Glutamatergic neuron (in vitro differentiated cells): ENCODE measurements around the gene MC4R. TPM values are rescaled to one million over a fixed set of nuclear protein-coding genes. Genes with fewer than 3 reads are reported as not detected.

Source experiments
- DNase-seq: peaks from one replicate; pipeline ENCODE4 v3.0.0; 2022
- H3K27ac Mint-ChIP-seq: one replicate; pipeline ENCODE4 v1.8.0; 2020; ENCODE audit warnings: mild to moderate bottlenecking, mixed read lengths, inconsistent platforms; ENCODE audit not compliant: unreplicated experiment
- H3K27me3 Mint-ChIP-seq: one replicate; pipeline ENCODE4 v1.8.0; 2020; ENCODE audit warnings: mild to moderate bottlenecking, moderate library complexity, mixed read lengths, inconsistent platforms; ENCODE audit not compliant: unreplicated experiment
- H3K36me3 Mint-ChIP-seq: one replicate; pipeline ENCODE4 v1.8.0; 2020; ENCODE audit warnings: mild to moderate bottlenecking, mixed read lengths, inconsistent platforms; ENCODE audit not compliant: unreplicated experiment
- H3K4me1 Mint-ChIP-seq: one replicate; pipeline ENCODE4 v1.8.0; 2020; ENCODE audit warnings: mild to moderate bottlenecking, low read depth, mixed read lengths, inconsistent platforms; ENCODE audit not compliant: unreplicated experiment
- H3K4me3 Mint-ChIP-seq: one replicate; pipeline ENCODE4 v1.8.0; 2020; ENCODE audit warnings: mild to moderate bottlenecking, mixed read lengths, inconsistent platforms; ENCODE audit not compliant: unreplicated experiment
- H3K9me3 Mint-ChIP-seq: one replicate; pipeline ENCODE4 v1.8.0; 2020; ENCODE audit warnings: mild to moderate bottlenecking, moderate library complexity, mixed read lengths, inconsistent platforms; ENCODE audit not compliant: unreplicated experiment
- total RNA-seq: library from RNA; stranded (reverse); fragmentation: NEBNext Ultra II Directional; extraction: Animal tissue kit (Norgen Biotek cat#: 25700); gene quantifications from one replicate; pipeline ENCODE4 v1.2.1, GENCODE V29; 2021; ENCODE audit not compliant: unreplicated experiment
- TF ChIP-seq, protein P1 (sequence below): fragments of 200-600 bp; sonication (generic); IDR thresholded peaks from one replicate; pipeline ENCODE4 v1.5.0; 2021; ENCODE audit not compliant: partially characterized antibody, unreplicated experiment

MC4R gene
- total RNA-seq, 1 donor from 2014 or later: not detected

DNA sequence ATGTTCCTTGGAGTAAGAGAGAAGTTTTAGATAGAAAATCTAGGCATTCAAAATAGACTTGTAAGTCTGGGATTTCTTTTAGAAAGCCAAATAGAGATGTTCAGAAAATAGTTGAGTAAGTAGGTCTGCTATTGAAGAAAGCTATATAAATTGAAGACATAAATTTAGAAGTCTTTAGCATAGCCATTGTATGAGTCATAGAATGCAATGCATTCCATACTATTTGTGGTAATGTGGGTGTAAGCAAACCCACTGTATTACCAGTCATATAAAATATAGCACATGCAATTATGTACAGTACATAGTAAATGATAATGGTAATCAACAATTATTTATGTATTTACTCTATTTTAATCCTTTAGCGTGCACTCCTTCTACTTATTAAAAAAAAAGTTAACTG is 14.1 kb downstream of the MC4R start:
- no peak for DNase-seq
- TF ChIP-seq, protein P1, sequence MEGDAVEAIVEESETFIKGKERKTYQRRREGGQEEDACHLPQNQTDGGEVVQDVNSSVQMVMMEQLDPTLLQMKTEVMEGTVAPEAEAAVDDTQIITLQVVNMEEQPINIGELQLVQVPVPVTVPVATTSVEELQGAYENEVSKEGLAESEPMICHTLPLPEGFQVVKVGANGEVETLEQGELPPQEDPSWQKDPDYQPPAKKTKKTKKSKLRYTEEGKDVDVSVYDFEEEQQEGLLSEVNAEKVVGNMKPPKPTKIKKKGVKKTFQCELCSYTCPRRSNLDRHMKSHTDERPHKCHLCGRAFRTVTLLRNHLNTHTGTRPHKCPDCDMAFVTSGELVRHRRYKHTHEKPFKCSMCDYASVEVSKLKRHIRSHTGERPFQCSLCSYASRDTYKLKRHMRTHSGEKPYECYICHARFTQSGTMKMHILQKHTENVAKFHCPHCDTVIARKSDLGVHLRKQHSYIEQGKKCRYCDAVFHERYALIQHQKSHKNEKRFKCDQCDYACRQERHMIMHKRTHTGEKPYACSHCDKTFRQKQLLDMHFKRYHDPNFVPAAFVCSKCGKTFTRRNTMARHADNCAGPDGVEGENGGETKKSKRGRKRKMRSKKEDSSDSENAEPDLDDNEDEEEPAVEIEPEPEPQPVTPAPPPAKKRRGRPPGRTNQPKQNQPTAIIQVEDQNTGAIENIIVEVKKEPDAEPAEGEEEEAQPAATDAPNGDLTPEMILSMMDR: no peak
- H3K4me3 Mint-ChIP-seq: no peak overlapping the region
- H3K9me3 Mint-ChIP-seq: no peaks in the 10 kb centered on the region
- no peaks in the 10 kb centered on the region for H3K36me3 Mint-ChIP-seq
- no peak overlapping the region for H3K27ac Mint-ChIP-seq
- no peaks in the 10 kb centered on the region for H3K4me1 Mint-ChIP-seq
- peaks cover 2% of the 10 kb centered on the region for H3K27me3 Mint-ChIP-seq

DNA sequence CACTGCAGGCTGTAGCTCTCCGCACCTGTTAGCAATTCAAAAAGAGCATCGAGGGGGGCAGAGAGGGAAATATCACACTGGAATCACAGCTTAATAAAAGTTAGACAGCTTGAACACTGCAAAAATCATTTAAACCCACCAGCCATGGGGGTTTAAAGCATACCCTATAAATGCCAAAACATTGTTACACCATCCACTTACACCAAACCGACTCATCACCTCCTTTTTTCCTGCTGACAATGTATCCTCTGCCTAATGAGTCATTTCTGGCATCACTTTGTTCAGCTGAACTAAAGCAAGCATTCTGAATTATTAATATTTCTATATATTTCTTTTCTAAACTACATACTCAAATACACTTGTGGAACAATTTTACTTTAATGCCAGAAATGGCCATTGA is 21.6 kb downstream of the MC4R start:
- Mint-ChIP-seq H3K4me3 (no peak overlapping the region), H3K36me3 (no peaks in the 10 kb centered on the region), H3K27ac (no peak overlapping the region), H3K4me1 (no peaks in the 10 kb centered on the region), H3K27me3 (no peaks in the 10 kb centered on the region), H3K9me3 (no peaks in the 10 kb centered on the region)
- TF ChIP-seq, protein P1: no peak
- DNase-seq: no peak

DNA sequence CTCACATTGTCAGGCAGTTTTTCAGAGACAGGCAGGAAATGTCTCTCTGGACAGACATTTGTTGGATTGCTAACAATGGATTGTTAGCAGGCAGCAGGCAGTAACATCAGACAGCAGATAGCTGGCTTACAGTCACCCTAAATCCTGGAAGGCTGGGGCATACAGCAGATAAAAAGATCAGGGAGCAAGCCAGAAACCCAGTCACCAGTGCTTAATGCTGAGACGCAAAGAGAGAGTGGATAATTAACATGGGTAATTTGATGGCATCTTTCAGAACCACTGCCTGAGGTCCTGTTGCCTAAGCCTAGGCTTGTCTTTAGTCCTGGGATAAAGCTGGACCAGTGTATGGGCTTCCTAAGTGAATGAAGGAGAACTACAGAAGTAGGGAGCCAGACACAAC is 22.4 kb downstream of the MC4R start:
- TF ChIP-seq, protein P1: no peak
- Mint-ChIP-seq H3K27me3 (no peaks in the 10 kb centered on the region), H3K4me3 (no peak overlapping the region), H3K4me1 (no peaks in the 10 kb centered on the region), H3K27ac (no peak overlapping the region), H3K9me3 (no peaks in the 10 kb centered on the region), H3K36me3 (no peaks in the 10 kb centered on the region)
- DNase-seq: no peak

DNA sequence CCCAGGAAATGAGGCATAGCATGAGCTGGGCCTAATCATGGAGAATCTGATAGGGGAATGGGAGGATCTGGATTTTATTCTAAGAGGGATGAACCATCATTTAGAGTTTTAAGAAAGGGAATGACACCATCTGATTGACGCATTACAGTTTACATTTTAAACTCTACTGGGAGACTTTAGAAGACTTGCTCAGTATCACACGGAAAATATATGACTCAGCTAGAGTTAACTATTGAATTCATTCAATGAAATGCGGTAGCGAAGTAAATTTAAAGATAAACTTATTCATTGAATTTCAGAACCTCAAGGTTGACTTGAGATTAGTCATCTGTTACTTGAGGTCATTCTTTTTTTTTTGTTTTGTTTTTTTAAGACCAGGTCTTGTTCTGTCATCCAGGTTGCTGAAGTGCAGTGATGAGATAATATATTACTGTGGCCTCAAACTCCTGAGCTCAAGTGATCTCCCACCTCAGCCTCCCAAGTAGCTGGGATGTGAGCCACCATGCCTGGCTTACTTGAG is 25.0 kb downstream of the MC4R start:
- no peaks in the 10 kb centered on the region for H3K4me1 Mint-ChIP-seq

DNA sequence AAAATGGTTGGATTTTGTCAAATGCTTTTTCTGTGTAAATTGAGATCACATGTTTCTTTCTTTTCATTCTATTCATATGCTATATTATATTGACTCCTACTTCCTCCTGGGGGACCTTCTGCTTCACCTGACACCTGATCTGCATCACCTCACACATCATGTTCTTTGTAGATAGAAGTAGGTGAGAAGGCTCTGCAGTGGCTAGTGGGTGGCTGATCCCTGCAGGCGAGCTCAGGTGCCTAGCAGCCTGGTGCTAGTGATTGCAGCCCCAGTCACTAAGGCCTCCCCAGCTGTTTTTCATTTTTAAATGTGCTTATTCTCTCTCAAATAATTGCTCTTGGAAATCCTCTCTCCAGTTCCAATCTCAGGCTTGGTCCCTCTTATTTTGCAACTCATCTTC is 33.6 kb downstream of the MC4R start:
- TF ChIP-seq, protein P1: no peak

More for the DNA sequence above, 25.0 kb downstream of the MC4R start:
- TF ChIP-seq, protein P1: no peak
- no peak overlapping the region for H3K4me3 Mint-ChIP-seq
- H3K27ac Mint-ChIP-seq: no peak overlapping the region
- no peaks in the 10 kb centered on the region for H3K27me3 Mint-ChIP-seq
- no peaks in the 10 kb centered on the region for H3K36me3 Mint-ChIP-seq
- no peaks in the 10 kb centered on the region for H3K9me3 Mint-ChIP-seq
- DNase-seq: no peak

More for the DNA sequence above, 33.6 kb downstream of the MC4R start:
- H3K4me1 Mint-ChIP-seq: no peaks in the 10 kb centered on the region
- no peak overlapping the region for H3K27ac Mint-ChIP-seq
- DNase-seq: no peak
- no peak overlapping the region for H3K4me3 Mint-ChIP-seq
- H3K36me3 Mint-ChIP-seq: peaks cover 4% of the 10 kb centered on the region
- no peaks in the 10 kb centered on the region for H3K27me3 Mint-ChIP-seq
- H3K9me3 Mint-ChIP-seq: no peaks in the 10 kb centered on the region
